ENCODE measurements around the gene FHIT.

GRCh38 chr3:59731943-59732342, 1519.3 kb downstream of the FHIT start:
- TF ChIP-seq CTCF (IDR thresholded peaks at IDR 0.05) (no peak), POLR2A (IDR thresholded peaks at IDR 0.05) (no peak), POLR2AphosphoS5 (IDR thresholded peaks at IDR 0.05) (no peak), EP300 (IDR thresholded peaks at IDR 0.05) (no peak)

All from suprapubic skin (tissue), 4 donors.